HEK293 (cell line): ENCODE results near the gene CAPZB.

Experiments used
- CTCF ChIA-PET: fragments of 350-600 bp; formaldehyde crosslinking; extraction: SDS; loops from one replicate; lab custom pipeline; 2021; ENCODE audit warnings: antibody characterized with exemption; lab: Yijun Ruan, JAX
- POLR2A ChIA-PET: fragments of 300-600 bp; formaldehyde crosslinking; extraction: SDS; loops from one replicate; lab custom pipeline; 2020; ENCODE audit warnings: antibody characterized with exemption, inconsistent platforms; lab: Yijun Ruan, JAX
- H3K27ac ChIP-seq: fragments of 200-500 bp; sonication (Bioruptor generic); 2 replicates; pipeline ENCODE4 v1.5.1; 2014; ENCODE audit warnings: low read depth, low read length, control low read depth, inconsistent platforms; ENCODE audit errors: extremely low read depth
- H3K36me3 ChIP-seq, 2 experiments: fragments of 200-500 bp in 1 of 2; sonication (Bioruptor generic) in 1 of 2; 1 replicate in 1 of 2; 2 replicates in 1 of 2; pipeline ENCODE4 v1.5.1; 2014 to 2017; ENCODE audit warnings: inconsistent platforms in 2 of 2, low read length in 2 of 2; ENCODE audit not compliant: control insufficient read depth in 2 of 2, insufficient read depth in 1 of 2
- H3K4me1 ChIP-seq: fragments of 200-500 bp; sonication (Bioruptor generic); 2 replicates; pipeline ENCODE4 v1.5.1; 2014; ENCODE audit warnings: mild to moderate bottlenecking, low read length, inconsistent platforms; ENCODE audit not compliant: control insufficient read depth, insufficient read depth
- H3K4me3 ChIP-seq: 2 replicates; pipeline ENCODE4 v1.5.1; 2011; ENCODE audit warnings: low read depth, mild to moderate bottlenecking, control low read depth, low read length, moderate library complexity
- H3K9me3 ChIP-seq: fragments of 200-500 bp; sonication (Bioruptor generic); 2 replicates; pipeline ENCODE4 v1.5.1; 2014; ENCODE audit warnings: low read depth, low read length, inconsistent platforms; ENCODE audit not compliant: control insufficient read depth, insufficient read depth
- GLI4 ChIP-seq: fragments of 450-650 bp; formaldehyde crosslinking; IDR thresholded peaks from 2 replicates; pipeline ENCODE4 v1.5.1; 2016; ENCODE audit warnings: missing biosample characterization, missing genetic modification characterization
- KLF7 ChIP-seq: fragments of 450-650 bp; formaldehyde crosslinking; IDR thresholded peaks from 2 replicates; pipeline ENCODE4 v1.5.1; 2016; ENCODE audit warnings: missing biosample characterization, missing genetic modification characterization, borderline replicate concordance
- MZF1 ChIP-seq: fragments of 450-650 bp; formaldehyde crosslinking; IDR thresholded peaks from 2 replicates; pipeline ENCODE4 v1.5.1; 2017; ENCODE audit warnings: missing biosample characterization, missing genetic modification characterization, borderline replicate concordance
- REST ChIP-seq: fragments of 450-650 bp; formaldehyde crosslinking; IDR thresholded peaks from 2 replicates; pipeline ENCODE4 v1.5.1; 2016; ENCODE audit warnings: missing biosample characterization, missing genetic modification characterization
- SETDB1 ChIP-seq: IDR thresholded peaks from one replicate; pipeline ENCODE4 v1.6.1; 2017; ENCODE audit warnings: mild to moderate bottlenecking, low read length, moderate library complexity, mixed read lengths; ENCODE audit not compliant: insufficient read length
- SP7 ChIP-seq: fragments of 450-650 bp; formaldehyde crosslinking; IDR thresholded peaks from 2 replicates; pipeline ENCODE4 v1.5.1; 2016; ENCODE audit warnings: missing biosample characterization, missing genetic modification characterization
- ZFP3 ChIP-seq: fragments of 450-650 bp; formaldehyde crosslinking; IDR thresholded peaks from 2 replicates; pipeline ENCODE4 v1.5.1; 2016; ENCODE audit warnings: low read depth, missing biosample characterization, missing genetic modification characterization
- ZIC2 ChIP-seq: fragments of 450-650 bp; formaldehyde crosslinking; IDR thresholded peaks from 2 replicates; pipeline ENCODE4 v1.5.1; 2016; ENCODE audit warnings: missing biosample characterization, missing genetic modification characterization
- ZNF133 ChIP-seq: fragments of 450-650 bp; formaldehyde crosslinking; IDR thresholded peaks from 2 replicates; pipeline ENCODE4 v1.5.1; 2016; ENCODE audit warnings: missing biosample characterization, missing genetic modification characterization
- ZNF146 ChIP-seq: fragments of 450-650 bp; formaldehyde crosslinking; IDR thresholded peaks from 2 replicates; pipeline ENCODE4 v1.5.1; 2016; ENCODE audit warnings: missing biosample characterization, missing genetic modification characterization
- ZNF169 ChIP-seq: fragments of 450-650 bp; formaldehyde crosslinking; IDR thresholded peaks from 2 replicates; pipeline ENCODE4 v1.5.1; 2016; ENCODE audit warnings: missing biosample characterization, missing genetic modification characterization
- ZNF174 ChIP-seq: fragments of 450-650 bp; formaldehyde crosslinking; IDR thresholded peaks from 2 replicates; pipeline ENCODE4 v1.5.0; 2017; ENCODE audit warnings: missing biosample characterization, mild to moderate bottlenecking, missing genetic modification characterization
- ZNF221 ChIP-seq: fragments of 450-650 bp; formaldehyde crosslinking; IDR thresholded peaks from 2 replicates; pipeline ENCODE4 v1.5.1; 2017; ENCODE audit warnings: missing biosample characterization, missing genetic modification characterization, borderline replicate concordance
- ZNF280D ChIP-seq: fragments of 450-650 bp; formaldehyde crosslinking; IDR thresholded peaks from 2 replicates; pipeline ENCODE4 v1.5.1; 2016; ENCODE audit warnings: missing biosample characterization, missing genetic modification characterization
- ZNF302 ChIP-seq: fragments of 450-650 bp; formaldehyde crosslinking; IDR thresholded peaks from 2 replicates; pipeline ENCODE4 v1.5.1; 2016; ENCODE audit warnings: missing biosample characterization, missing genetic modification characterization, low read depth
- ZNF423 ChIP-seq: fragments of 450-650 bp; formaldehyde crosslinking; IDR thresholded peaks from 2 replicates; pipeline ENCODE4 v1.5.1; 2016; ENCODE audit warnings: missing biosample characterization, missing genetic modification characterization
- ZNF530 ChIP-seq: fragments of 450-650 bp; formaldehyde crosslinking; IDR thresholded peaks from 2 replicates; pipeline ENCODE4 v1.5.1; 2016; ENCODE audit warnings: low read depth, missing biosample characterization, missing genetic modification characterization
- ZNF660 ChIP-seq: fragments of 450-650 bp; IDR thresholded peaks from 2 replicates; pipeline ENCODE4 v1.5.1; 2018; ENCODE audit warnings: missing biosample characterization, mild to moderate bottlenecking, missing genetic modification characterization
- ZNF707 ChIP-seq: fragments of 450-650 bp; formaldehyde crosslinking; IDR thresholded peaks from 2 replicates; pipeline ENCODE4 v1.5.1; 2016; ENCODE audit warnings: missing biosample characterization, missing genetic modification characterization
- ZNF768 ChIP-seq: fragments of 450-650 bp; formaldehyde crosslinking; IDR thresholded peaks from 2 replicates; pipeline ENCODE4 v1.5.1; 2018; ENCODE audit warnings: missing biosample characterization, mild to moderate bottlenecking, missing genetic modification characterization
- ZSCAN16 ChIP-seq: fragments of 450-650 bp; formaldehyde crosslinking; IDR thresholded peaks from 2 replicates; pipeline ENCODE4 v1.5.1; 2016; ENCODE audit warnings: missing biosample characterization, missing genetic modification characterization
- TF ChIP-seq, protein P1 (sequence below): fragments of 450-650 bp; formaldehyde crosslinking; IDR thresholded peaks from 2 replicates; pipeline ENCODE4 v1.5.1; 2016; ENCODE audit warnings: missing biosample characterization, missing genetic modification characterization

CAPZB gene

DNA sequence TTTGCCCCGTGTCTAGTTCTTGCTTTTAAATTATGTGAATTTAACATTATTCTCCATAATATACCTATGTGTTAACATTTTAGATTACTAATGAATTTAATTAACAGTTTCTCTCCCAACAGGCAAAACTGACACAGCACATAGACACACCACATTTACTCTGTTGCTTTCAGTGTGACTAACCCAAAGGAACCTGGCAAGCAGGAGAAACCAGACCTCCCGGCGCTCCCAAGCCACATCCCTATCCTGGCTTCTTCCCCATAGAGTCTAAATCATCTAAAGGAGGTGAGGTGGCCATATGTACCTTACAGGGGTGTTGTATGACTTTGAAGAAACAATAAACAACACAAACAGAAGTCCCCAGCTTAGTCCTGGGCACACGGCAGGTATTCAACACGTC, 69.2 kb downstream of the CAPZB start (continued):
- no peak for TF ChIP-seq ZNF280D (tag by site-specific recombination)
- no peak for TF ChIP-seq ZNF423
- TF ChIP-seq ZNF707 (tag by site-specific recombination) = no peak

DNA sequence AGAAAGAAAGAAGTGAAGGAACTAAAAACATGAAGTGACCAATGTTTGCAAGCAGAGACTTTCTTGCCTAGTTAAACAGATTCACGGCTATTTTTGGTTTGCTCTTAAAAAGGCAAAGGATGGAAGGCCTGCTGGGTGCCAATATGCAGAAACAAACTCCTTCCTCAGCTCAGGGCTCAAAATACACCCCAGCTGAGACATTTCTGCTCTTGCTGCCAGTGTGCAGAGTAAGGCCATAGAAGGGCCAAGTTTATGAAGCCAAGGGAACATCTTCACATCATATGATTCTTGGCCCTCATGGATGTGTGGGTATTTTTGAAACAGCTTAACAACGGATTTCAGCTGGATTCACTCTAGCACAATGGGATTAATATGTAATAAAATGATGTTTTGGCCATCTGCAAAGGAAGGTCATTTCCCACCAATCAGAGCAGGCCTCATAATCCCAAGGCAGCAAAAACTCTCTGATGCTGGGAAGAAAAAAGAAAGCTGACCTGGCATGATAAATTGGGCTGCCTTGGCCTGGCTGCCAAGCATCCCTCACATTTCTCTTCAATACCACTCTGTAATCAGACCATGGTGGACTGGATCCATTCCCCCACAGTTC, 70.7 kb downstream of the CAPZB start:
- Histone ChIP-seq H3K9me3 (no peaks in the 10 kb centered on the region), H3K4me1 (no peaks in the 10 kb centered on the region)
- POLR2A ChIA-PET = no interaction called here
- TF ChIP-seq MZF1 (tag by site-specific recombination) (no peak), ZNF221 (tag by site-specific recombination) (no peak), ZNF660 (no peak), KLF7 (tag by site-specific recombination) (no peak), GLI4 (tag by site-specific recombination) (no peak), ZNF146 (tag by site-specific recombination) (no peak), ZNF302 (tag by site-specific recombination) (no peak), ZIC2 (tag by site-specific recombination) (no peak), ZNF768 (tag by site-specific recombination) (no peak), ZNF280D (tag by site-specific recombination) (no peak), ZNF169 (no peak), SP7 (tag by site-specific recombination) (no peak)
- TF ChIP-seq, protein P1, sequence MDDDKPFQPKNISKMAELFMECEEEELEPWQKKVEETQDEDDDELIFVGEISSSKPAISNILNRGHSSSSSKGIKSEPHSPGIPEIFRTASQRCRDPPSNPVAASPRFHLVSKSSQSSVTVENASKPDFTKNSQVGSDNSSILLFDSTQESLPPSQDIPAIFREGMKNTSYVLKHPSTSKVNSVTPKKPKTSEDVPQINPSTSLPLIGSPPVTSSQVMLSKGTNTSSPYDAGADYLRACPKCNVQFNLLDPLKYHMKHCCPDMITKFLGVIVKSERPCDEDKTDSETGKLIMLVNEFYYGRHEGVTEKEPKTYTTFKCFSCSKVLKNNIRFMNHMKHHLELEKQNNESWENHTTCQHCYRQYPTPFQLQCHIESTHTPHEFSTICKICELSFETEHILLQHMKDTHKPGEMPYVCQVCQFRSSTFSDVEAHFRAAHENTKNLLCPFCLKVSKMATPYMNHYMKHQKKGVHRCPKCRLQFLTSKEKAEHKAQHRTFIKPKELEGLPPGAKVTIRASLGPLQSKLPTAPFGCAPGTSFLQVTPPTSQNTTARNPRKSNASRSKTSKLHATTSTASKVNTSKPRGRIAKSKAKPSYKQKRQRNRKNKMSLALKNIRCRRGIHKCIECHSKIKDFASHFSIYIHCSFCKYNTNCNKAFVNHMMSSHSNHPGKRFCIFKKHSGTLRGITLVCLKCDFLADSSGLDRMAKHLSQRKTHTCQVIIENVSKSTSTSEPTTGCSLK (tag by site-specific recombination) = no peak
- TF ChIP-seq, all 188 proteins: peak for 0
- CTCF ChIA-PET = interaction anchor here (0.6 to 0.7 kb wide), 2 partner anchors 178 to 236 kb away, joined by 3 read pairs; no protein-coding TSS in a partner anchor
- Histone ChIP-seq H3K4me3 (no peak overlapping the region), H3K36me3 (peaks cover 0 to 57% of the 10 kb centered on the region in 2 experiments; a peak in 1 of 3 replicates), H3K27ac (no peak overlapping the region)

DNA sequence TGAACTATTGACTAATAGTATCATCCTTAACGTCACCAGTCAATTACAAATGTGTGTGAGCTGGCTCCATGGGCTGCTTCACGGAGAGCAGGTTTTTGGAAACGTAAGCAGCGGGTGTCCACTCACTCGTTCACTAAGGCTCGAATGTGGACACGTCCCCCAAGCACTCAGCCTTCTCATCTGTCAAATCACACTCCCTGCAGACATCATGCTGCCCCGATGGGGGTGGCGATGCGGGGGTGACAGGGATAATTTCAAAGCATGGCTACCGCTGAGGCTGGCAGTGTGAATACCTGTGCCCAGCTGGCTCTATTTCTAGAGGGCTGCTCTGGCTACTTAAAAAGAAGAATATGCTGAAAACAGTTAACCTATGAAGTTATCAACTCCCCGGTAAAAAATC, 71.3 kb downstream of the CAPZB start:
- Histone ChIP-seq H3K4me3 (no peak overlapping the region), H3K4me1 (no peaks in the 10 kb centered on the region), H3K9me3 (no peaks in the 10 kb centered on the region), H3K36me3 (peaks cover 0 to 51% of the 10 kb centered on the region in 2 experiments; a peak in 1 of 3 replicates), H3K27ac (no peak overlapping the region)
- CTCF ChIA-PET = interaction anchor here (0.6 to 0.7 kb wide), 2 partner anchors 178 to 237 kb away, joined by 3 read pairs; no protein-coding TSS in a partner anchor
- POLR2A ChIA-PET = no interaction called here
- TF ChIP-seq ZNF133 (tag by site-specific recombination) = no peak
- no peak for TF ChIP-seq ZFP3 (tag by site-specific recombination)
- TF ChIP-seq ZNF530 (tag by site-specific recombination) = no peak
- TF ChIP-seq REST (tag by site-specific recombination) = no peak
- no peak for TF ChIP-seq ZNF174
- TF ChIP-seq SETDB1 = no peak
- TF ChIP-seq ZSCAN16 = no peak
